Measurements from ENCODE around the gene VAV2.

Gene VAV2

DNA sequence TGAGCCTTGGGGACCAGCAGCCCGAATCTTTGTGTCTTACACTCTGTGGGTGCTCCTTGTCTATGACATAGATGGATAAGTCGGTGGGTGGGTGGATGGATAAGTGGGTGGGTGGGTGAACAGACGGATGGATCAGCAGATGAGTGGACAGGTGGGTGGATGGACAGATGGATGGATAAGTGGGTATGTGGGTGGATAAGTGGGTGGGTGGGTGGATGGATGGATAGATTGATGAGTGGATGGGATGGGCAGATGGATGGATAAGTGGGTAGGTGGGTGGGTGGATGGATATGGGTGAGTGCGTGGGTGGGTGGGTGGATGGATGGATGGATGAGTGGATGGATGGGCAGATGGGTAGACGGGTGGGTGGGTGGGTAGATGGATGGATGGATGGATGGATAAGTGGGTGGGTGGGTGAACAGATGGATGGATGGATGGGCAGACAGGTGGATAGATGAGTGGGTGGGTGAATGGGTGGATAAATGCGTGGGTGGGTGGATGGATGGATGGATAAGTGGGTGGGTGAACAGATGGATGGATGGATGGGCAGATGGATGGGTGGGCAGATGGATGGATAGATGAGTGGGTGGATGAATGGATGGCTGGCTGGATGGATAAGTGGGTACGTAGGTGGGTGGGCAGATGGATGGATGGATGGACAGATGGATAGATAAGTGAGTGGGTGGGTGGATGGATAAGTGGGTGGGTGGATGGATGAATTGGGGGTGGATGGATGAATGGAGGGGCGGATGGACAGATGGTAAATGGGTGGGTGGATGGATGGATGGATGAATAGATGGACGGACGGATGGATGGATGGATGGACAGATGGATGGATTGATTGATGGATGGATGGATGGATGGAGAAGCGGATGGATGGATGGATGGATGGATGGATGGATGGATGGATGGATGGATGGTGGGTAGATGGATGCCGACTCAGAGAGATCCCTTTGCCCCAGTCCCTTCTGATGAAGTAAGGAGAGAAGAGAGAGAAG, 121.2 kb downstream of the VAV2 start:
- DNase-seq: no peak

DNA sequence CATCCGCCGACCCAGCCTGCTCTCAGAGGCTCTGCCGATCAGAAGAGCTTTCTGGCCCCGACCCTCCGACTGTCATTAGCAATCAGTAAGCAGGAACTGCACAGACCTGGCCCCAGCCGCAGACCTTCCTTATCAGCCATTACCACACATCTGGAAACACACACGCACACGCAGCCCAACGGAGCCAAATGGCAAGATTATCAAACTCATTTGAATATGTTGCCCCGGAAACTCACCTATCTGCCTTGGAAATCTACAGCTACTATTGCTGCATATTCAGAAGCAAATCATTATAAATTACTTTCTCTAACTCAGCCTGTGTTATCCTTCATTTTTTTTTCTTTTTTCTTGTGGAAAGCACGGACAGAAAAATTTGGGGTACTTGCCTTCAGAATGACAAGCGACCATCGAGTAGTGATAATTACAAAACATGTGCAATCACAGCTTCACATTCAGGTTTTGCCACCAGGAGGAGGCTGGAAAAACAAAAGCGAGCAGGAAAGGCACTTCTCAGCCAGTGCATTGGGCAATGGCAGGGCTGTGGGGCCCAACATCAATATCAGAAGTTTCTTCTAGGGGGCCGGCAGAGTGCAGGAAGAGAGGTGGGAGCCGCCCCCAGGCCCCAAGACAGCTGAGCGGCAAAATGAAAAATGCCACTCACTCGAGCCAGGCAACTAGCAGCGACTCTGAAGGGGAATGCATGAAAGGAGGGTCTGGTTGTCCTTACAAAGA, 122.3 kb downstream of the VAV2 start:
- DNase-seq: no peak

DNA sequence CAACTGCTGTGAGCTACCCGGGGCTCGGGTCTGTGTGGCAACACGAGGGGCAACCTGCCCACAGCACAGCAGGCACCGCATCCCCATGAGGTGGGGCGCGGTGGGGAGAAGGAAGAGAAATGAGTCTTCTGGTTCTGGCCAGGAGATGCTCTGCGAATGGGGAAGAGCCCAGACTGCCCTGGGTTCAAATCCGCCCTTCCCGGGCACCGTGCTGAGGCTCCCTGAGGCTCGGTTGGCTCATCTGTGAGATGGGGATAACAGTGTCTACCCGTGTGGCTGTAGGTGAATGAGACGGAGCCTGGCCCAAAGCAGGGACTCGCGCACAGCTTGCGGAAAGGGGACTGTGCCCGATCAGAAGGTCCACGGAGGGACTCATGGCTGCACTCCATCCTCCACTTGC, 123.9 kb downstream of the VAV2 start:
- DNase-seq: no peak

DNA sequence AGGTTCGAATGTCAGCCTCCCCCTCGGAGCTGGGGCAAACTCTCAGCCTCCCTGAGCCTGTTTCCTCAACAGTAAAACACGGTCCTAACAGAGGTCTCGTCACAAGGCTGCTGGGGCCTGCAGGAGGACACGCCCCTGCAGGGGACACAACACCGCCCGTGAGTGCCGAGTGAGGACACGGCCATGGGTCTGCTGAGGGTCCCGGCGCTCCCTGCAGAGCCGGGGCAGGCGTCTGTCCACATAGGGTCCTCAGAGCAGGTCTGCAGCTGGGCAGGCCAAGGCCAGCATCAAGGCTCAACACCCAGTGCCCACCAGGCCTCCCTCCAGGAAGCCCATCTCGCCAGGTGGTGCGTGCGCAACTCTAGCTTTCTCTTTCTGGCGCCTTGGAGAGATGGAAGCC, 125.2 kb downstream of the VAV2 start:
- no peak for DNase-seq

DNA sequence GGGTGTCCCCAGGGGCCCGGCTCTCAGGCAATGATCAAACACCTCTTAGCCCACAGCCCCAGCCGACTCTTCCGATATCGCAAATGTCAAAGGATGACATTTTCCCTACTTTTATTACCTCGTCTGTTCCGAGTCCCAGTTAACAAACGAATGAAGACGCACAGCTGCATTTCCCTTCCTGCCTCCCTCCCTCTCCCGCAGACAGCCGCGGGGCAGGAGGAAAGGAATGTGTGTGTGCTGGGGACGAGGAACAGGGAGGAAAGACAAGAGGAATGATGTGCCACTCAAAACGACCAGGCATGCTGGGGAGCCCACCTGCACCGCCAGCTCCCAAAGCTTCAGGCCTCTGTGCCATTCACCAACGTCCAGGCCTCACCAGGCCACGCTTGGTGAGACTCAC, 128.1 kb downstream of the VAV2 start:
- no peak for DNase-seq

DNA sequence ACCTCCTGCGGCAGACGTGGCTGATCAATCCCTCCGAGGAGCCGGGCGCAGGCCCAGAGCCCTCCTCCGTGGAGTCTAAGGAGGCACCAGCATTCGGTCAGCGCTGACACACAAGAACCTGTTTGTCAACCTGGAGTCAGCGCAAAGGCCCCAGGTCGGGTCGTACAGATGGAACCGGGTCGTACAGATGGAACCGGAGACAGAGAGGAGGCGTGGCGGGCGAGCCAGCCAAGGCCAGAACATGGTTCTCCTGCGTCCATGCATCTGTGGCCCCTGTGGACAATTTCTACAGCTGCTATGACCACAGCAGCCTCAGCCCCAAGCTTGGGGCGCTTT, 128.9 kb downstream of the VAV2 start:
- DNase-seq: no peak

DNA sequence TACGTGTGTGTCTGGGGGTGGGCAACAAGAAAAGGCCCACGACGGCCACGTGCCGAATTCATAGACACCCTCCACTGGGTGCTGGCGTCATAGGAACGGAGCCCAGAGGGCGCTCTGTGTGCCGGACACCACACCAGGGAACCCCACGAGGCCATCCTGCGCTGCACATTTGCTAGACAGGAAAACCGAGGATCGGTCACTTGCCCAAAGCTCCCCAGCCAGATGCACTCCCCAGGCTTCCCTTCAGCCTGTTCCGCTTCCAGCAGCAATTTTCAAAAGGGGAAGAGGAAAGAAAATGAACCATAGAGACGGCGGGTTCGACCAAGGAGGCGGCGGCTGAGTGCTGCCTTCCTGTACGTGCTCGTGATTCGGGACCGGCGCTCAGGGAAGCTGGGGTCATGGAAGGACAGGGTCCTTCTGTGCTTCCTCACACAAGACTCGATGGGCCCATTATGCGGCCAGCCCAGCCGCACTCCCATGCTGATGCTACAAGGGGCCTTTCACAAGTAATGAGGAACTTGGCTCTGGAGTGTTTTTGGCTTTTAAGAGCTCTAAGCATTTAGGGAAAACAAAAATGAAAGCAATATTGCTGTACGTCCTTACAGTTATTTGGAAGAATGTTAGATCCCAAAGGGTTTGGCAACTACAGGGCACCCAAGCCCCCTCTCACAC, 129.4 kb downstream of the VAV2 start:
- no peak for DNase-seq

DNA sequence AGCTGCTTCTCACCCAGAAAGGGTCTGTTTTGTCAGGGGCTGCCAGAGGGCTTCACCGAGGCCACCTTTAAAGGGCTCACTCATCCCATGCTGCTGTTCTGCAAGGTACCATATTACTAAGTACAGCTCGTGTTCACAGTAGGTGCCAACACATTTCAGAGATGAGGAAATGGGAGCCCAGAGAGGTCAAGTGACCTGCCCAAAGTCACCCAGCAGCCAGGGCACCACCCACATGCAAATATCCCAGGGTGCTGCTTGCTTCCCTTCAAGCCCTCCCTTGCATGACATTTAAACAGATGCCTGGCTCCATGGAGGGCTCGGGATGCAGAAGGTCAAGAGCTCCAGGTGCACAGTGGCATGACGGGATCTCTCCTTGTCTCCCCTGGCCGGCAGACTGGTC, 130.4 kb downstream of the VAV2 start:
- DNase-seq: no peak

DNA sequence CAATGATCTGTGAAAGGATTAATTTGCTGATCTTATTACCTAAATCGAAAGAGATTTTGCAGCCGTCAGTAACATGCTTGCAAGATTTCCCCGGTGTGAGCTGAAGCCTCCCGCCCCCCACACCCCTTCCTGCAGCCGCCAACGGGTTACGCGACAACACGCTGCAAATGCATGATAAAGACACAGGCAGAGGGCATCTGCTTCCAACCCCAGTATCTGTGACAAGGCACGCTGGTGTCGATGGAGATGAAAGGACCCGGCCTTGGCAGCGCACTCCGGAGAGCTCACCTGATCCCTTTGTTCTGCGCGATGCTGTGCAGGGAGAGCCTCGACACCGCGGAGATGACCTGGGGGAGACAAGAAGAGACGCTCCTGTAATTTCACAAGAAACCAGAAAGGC, 131.0 kb downstream of the VAV2 start:
- no peak for DNase-seq

DNA sequence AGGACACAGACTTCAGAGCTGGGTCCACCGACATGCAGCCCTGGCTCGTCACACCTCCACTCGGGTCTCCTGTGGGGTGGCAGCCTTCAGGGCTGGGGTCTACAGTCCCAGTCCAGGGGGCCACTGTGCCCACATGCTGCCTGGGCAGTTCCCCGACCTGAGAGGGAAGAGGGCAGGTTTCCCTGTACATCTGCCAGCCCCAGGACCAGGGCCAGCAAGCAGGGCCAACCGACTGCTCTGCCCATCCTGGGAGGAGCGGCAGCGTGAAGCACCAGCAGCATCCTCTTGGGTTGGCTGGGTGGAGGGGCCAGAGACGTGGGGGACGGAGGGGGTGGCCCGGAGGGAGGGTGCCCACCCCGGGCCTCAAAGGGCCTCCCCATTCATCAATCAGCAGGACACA, 133.4 kb downstream of the VAV2 start:
- DNase-seq: no peak

DNA sequence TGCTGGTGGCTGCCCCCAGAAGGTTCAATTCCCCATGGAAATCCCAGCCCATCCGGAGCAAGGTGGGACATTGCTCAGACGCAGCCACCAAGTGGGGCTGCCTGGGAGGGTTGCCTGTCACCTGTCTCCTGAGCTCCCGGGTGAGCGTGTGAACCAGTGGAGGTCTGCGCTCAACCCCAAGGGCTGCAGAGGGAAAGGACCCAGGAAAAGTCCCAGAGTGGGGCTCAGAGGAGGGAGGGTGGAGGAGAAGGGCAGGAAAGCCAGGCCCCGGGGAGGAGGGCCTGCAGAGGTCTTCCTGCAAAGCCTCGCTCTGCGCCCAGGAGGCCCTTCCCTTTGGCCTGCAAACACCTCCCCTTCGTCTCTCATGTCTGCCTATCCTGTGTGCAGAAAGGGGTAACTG, 134.5 kb downstream of the VAV2 start:
- no peak for DNase-seq

DNA sequence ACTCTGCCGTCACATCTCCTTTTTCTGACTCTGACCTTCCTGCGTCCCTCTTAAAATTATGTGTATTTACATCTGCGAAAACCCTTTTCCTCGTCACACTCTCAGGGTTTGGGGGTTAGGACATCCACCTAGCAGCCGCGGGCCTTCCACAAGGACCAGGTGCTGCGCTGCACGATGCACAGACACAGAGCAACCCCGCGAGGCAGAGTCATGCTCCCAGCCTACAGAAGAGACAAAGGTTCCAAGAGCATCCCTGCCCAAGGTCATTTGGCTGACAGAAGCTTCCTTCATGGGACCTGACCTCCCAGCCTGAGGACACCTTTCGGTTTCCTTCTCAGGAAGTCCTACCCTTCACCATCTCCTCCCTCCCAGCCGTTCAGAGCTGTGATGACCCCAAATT, 135.3 kb downstream of the VAV2 start:
- no peak for DNase-seq

DNA sequence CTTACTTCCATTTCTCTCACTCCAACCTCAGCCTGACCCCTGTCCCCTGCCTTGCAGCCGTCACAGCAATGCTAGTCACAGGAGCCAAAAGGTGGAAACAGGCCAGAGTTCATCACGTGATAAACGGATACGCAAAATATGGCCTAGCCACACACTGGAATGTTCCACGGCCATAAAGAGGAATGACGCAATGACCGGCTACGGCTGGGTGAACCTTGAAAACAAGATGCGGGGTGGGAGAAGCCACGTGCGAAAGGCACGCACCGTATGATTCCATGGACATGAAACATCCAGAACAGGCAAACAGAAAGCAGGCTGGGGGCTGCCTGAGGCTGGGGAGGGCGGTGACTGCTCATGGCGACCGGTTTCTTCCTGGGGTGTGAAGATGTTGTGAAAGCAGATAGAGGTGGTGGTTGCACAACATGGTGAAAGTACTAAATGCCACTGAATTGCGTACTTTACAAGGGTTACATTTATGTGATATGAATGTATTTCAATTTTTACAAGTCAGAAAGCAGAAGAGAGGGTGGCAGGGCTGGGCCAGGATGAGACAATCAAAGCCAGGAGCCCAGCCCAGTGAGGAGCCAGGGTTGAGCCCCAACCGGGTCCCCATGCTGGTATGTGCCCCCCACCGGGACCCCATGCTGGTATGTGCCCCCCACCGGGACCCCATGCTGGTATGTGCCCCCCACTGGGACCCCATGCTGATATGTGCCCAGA, 136.2 kb downstream of the VAV2 start:
- no peak for DNase-seq

DNA sequence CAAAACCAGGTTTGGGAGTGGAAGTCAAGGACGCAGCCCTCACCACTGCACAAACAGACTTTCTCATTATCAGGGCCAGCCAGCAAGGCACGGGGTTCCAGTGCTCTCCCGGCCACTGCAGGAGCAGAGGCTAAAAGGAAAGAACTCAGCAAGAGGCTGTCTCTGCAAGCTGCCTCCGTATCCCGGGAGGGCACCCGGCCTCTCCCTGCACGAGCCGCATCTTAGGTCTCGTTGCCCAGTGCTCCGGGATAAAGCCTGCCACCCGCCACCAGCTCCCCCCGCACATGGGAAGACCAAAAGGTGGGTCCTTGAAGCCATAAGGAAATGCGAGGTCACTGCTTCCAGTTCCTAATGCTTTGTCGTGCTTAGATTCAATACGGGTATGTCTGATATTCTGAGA, 136.8 kb downstream of the VAV2 start:
- DNase-seq: no peak

DNA sequence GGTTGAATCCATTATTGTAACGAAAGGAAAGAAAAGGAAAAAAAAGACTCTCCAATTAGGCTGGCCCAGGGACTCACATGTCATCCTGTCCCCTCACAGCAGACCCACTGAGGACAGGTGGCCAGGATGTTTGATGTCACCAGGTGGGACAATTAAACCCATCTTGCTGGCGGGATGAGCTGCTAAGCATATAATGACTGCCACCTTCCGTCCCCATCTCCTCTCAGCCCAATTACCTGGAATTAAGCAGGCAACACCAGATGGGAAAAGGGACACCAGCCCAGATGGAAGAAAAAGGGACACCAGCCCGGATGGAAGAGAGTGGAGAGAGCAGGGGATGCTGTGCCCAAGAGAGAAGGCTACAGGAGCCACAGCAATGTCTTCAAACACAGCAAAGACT, 137.4 kb downstream of the VAV2 start:
- no peak for DNase-seq

DNA sequence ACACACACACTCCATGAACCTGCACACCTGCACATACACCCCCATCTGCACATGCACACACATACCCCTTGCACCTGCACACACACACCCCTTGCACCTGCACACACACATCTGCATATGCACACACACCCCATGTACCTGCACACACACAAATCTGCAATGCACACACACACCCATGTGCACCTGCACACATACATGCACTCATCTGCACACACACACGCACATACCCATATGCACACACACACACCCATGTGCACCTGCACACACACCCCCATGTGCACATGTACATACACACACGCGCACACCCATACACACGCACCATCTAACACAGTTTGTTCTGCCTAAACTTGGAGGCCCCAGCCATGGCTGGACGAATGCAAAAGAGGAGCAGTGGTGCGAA, 138.1 kb downstream of the VAV2 start:
- no peak for DNase-seq

DNA sequence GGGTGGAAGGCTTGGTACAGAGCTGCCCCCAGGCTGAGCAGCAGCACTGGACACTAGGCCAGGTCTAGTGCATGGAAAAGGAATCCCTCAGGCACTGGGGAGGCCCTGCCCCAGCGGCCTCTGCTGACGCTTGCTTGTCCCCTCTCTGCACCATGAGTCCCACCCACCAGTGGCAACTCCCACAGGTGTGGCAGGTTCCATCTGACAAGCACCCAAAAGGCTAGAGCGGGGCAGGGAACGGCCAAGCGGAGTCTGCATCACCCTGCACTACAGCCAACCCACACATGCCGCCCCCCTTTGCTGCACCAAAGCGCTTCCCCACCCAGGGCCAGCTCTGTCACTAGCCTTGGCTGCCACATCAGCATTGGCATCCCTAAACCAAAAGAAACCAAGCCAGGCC, 138.8 kb downstream of the VAV2 start:
- DNase-seq: no peak

DNA sequence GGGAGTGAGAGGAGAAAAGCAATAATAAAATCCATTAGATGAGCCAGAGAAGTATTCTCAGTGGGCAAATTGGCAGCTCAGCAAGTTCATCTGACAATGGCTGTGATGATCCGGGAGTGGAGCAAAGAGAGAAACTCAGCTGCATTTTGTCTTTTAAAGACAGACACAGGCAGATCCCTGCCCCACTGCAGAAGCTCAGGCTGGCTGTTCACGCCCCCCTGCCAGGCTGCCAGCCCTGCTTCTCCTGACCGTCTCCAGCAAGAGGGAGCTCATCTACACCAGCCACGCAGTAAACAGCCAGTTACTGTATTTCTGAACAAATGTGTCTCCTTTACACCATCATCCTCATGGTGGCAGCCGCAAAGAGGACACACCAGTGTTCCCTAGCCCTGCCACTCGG, 139.7 kb downstream of the VAV2 start:
- DNase-seq: no peak

DNA sequence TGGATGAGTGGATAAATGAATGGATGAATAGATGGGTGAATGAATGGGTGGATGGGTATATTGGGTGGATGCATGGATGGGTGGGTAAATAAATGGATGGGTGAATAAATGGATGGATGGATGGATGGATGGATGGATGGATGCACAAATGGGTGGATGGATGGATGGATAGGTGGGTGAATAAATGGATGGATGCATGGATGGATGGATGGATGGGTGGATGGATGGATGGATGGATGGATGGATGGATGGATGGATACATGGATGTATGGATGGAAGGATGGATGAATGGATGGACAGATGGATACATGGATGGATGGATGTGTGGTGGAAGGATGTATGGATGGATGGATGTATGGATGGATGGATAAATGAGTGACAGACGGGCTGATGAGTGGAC, 140.4 kb downstream of the VAV2 start:
- DNase-seq: no peak

DNA sequence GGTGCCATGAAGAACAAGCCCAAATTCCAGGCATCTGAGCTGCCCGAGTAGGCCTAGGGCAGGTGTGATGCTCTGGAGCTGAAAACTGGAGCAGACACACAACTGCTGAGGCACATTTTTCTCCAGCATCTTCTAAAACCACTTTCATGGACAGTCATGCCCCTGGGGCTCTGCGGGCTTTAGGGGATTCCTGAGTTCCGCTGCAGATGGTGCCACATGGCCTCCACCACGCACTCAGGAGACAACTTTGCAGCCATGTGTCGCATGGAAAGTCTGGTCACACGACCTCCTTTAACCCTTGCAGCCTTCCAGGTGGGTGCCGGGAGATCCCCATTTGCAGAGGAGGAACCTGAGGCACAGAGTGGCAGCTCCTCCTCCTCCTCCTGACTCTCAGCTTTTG, 141.2 kb downstream of the VAV2 start:
- DNase-seq: no peak

DNA sequence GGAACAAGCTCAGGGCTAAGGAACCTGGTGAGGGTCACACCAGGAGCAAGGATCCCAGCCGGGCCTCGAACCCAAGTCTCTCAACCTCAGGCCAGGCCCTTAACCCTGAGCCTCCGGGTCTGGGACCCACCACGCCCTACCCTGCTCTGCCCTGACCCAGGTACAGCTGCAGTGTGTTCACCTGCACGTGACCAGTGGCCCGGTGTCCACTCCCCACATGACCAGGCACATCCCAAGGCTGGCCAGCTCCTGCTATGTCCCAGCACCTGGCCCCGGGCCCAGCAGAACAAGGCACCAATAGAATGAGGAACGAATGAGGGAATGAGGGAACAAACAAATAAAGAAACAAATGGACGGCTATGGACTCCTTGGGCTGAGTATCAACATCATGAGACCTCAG, 142.0 kb downstream of the VAV2 start:
- no peak for DNase-seq

DNA sequence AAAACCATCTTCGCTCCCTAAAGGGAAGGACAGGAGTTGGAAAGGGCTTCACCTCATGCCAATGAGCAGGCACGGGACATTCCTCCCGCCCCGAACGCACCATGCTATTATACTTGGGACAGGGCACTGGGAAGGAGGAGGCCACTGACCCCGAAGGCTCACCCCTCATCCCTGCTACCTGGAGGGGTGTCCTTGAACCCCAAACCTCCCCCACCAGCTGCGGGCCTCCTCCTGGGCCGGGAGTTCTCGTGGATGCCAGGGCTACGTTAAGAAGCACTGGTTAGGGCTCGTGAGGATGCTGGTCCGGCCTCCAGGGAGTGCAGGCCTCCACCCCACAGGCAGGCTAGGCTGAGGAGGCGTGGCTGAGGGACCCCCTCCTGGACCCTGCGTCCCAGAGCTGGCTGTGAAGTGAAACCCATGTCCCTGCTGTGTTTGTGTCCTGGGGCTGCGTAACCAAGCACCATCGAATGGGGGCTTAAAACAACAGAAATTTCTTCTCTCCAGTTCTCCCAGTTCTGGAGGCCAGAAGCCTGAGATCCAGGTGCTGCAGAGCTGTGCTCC, 142.9 kb downstream of the VAV2 start:
- DNase-seq: no peak
